H9 (cell line): ENCODE results near the gene GLB1L3. TPM values are rescaled to one million over a fixed set of nuclear protein-coding genes. Genes with fewer than 3 reads are reported as not detected.

Experiments
- DNase-seq: peaks from one replicate; pipeline ENCODE4 v3.0.0-alpha.2; 2017
- H2AFZ ChIP-seq: one replicate; pipeline ENCODE4 v1.6.1; 2013; ENCODE audit warnings: mild to moderate bottlenecking, low read length, control low read depth, moderate library complexity
- H2AK5ac ChIP-seq: 2 replicates; pipeline ENCODE4 v1.6.1; 2013; ENCODE audit warnings: low read length, control low read depth, mixed read lengths; ENCODE audit not compliant: insufficient read length
- H2BK120ac ChIP-seq: one replicate; pipeline ENCODE4 v1.6.1; 2013; ENCODE audit warnings: low read depth, mild to moderate bottlenecking, low read length, control low read depth, inconsistent platforms; ENCODE audit not compliant: poor library complexity, severe bottlenecking
- H2BK12ac ChIP-seq: 2 replicates; pipeline ENCODE4 v1.6.1; 2013; ENCODE audit warnings: low read length, control low read depth, mixed read lengths, low read depth; ENCODE audit not compliant: insufficient read length
- H2BK15ac ChIP-seq: 2 replicates; pipeline ENCODE4 v1.6.1; 2013; ENCODE audit warnings: low read depth, low read length, control low read depth
- H2BK20ac ChIP-seq: one replicate; pipeline ENCODE4 v1.6.1; 2013; ENCODE audit warnings: low read depth, mild to moderate bottlenecking, low read length, control low read depth, inconsistent platforms; ENCODE audit not compliant: poor library complexity, severe bottlenecking
- H2BK5ac ChIP-seq: 2 replicates; pipeline ENCODE4 v1.6.1; 2013; ENCODE audit warnings: low read length, control low read depth, mixed read lengths; ENCODE audit not compliant: insufficient read length
- H3K14ac ChIP-seq: 2 replicates; pipeline ENCODE4 v1.6.1; 2013; ENCODE audit warnings: low read length, control low read depth; ENCODE audit not compliant: insufficient read depth
- H3K18ac ChIP-seq: 2 replicates; pipeline ENCODE4 v1.6.1; 2013; ENCODE audit warnings: low read depth, mild to moderate bottlenecking, mixed read lengths, low read length, control low read depth; ENCODE audit not compliant: insufficient read length
- H3K23ac ChIP-seq: 2 replicates; pipeline ENCODE4 v1.6.1; 2013; ENCODE audit warnings: low read length, control low read depth, mixed read lengths, low read depth; ENCODE audit not compliant: insufficient read length
- H3K23me2 ChIP-seq: 2 replicates; pipeline ENCODE4 v1.6.1; 2013; ENCODE audit warnings: low read depth, mild to moderate bottlenecking, mixed read lengths, low read length, control low read depth; ENCODE audit not compliant: insufficient read length, poor library complexity, severe bottlenecking
- H3K27ac ChIP-seq: 2 replicates; pipeline ENCODE4 v1.5.1; 2013; ENCODE audit warnings: low read length, control low read depth, mixed read lengths, low read depth; ENCODE audit not compliant: insufficient read length
- H3K27me3 ChIP-seq: 2 replicates; pipeline ENCODE4 v1.6.1; 2013; ENCODE audit warnings: low read length, control low read depth, inconsistent platforms; ENCODE audit not compliant: insufficient read depth
- H3K4ac ChIP-seq: 2 replicates; pipeline ENCODE4 v1.6.1; 2013; ENCODE audit warnings: low read depth, mild to moderate bottlenecking, control low read depth, inconsistent platforms, low read length, moderate library complexity
- H3K4me1 ChIP-seq: 2 replicates; pipeline ENCODE4 v1.6.1; 2013; ENCODE audit warnings: low read length, control low read depth, inconsistent platforms; ENCODE audit not compliant: insufficient read depth
- H3K4me2 ChIP-seq: 2 replicates; pipeline ENCODE4 v1.6.1; 2013; ENCODE audit warnings: low read length, control low read depth, mixed read lengths; ENCODE audit not compliant: insufficient read length, insufficient read depth
- H3K56ac ChIP-seq: 2 replicates; pipeline ENCODE4 v1.6.1; 2013; ENCODE audit warnings: low read depth, mild to moderate bottlenecking, mixed read lengths, low read length, control low read depth; ENCODE audit not compliant: insufficient read length
- H3K79me1 ChIP-seq: 2 replicates; pipeline ENCODE4 v1.6.1; 2013; ENCODE audit warnings: low read depth, mild to moderate bottlenecking, moderate library complexity, low read length, control low read depth, inconsistent platforms; ENCODE audit not compliant: insufficient read depth, poor library complexity, severe bottlenecking
- H3K79me2 ChIP-seq: 2 replicates; pipeline ENCODE4 v1.6.1; 2013; ENCODE audit warnings: low read length, control low read depth, inconsistent platforms; ENCODE audit not compliant: insufficient read depth
- H3K9ac ChIP-seq: 2 replicates; pipeline ENCODE4 v1.6.1; 2013; ENCODE audit warnings: low read length, control low read depth, mixed read lengths; ENCODE audit not compliant: insufficient read length; ENCODE audit errors: extremely low read depth
- H3K9me3 ChIP-seq: one replicate; pipeline ENCODE4 v1.6.1; 2013; ENCODE audit warnings: low read depth, low read length, inconsistent platforms; ENCODE audit not compliant: control insufficient read depth
- H3T11ph ChIP-seq: one replicate; pipeline ENCODE4 v1.6.1; 2013; ENCODE audit warnings: mild to moderate bottlenecking, low read length, control low read depth, inconsistent platforms
- H4K20me1 ChIP-seq: one replicate; pipeline ENCODE4 v1.6.1; 2013; ENCODE audit not compliant: control insufficient read depth, insufficient read length, insufficient read depth
- H4K5ac ChIP-seq: 2 replicates; pipeline ENCODE4 v1.6.1; 2013; ENCODE audit warnings: low read depth, mild to moderate bottlenecking, mixed read lengths, low read length, control low read depth; ENCODE audit not compliant: insufficient read length
- H4K8ac ChIP-seq: replicated peaks from 2 replicates; pipeline ENCODE4 v1.6.1; 2013; ENCODE audit warnings: low read length, control low read depth, mixed read lengths, low read depth; ENCODE audit not compliant: insufficient read length
- H4K91ac ChIP-seq: 2 replicates; pipeline ENCODE4 v1.6.1; 2013; ENCODE audit warnings: low read depth, mild to moderate bottlenecking, moderate library complexity, mixed read lengths, low read length, control low read depth; ENCODE audit not compliant: insufficient read length
- H3K27ac Mint-ChIP-seq, 3 experiments: 2 replicates in 2 of 3; 3 replicates in 1 of 3; pipeline ENCODE4 v1.8.0; 2020 to 2021; ENCODE audit warnings: mixed read lengths in 3 of 3, mild to moderate bottlenecking in 1 of 3, moderate library complexity in 1 of 3
- H3K27me3 Mint-ChIP-seq: 2 replicates; pipeline ENCODE4 v1.8.0; 2021; ENCODE audit warnings: low read depth, mild to moderate bottlenecking, moderate library complexity, mixed read lengths
- H3K36me3 Mint-ChIP-seq, 3 experiments: 2 replicates in 2 of 3; 3 replicates in 1 of 3; pipeline ENCODE4 v1.8.0; 2020 to 2021; ENCODE audit warnings: low read depth in 3 of 3, mixed read lengths in 3 of 3; ENCODE audit not compliant: insufficient read depth in 1 of 3
- H3K4me1 Mint-ChIP-seq, 2 experiments: 2 replicates each; pipeline ENCODE4 v1.8.0; 2020; ENCODE audit warnings: mixed read lengths in 2 of 2
- H3K4me3 Mint-ChIP-seq, 2 experiments: 2 replicates in 1 of 2; 3 replicates in 1 of 2; pipeline ENCODE4 v1.8.0; 2020 to 2021; ENCODE audit warnings: mild to moderate bottlenecking in 2 of 2, mixed read lengths in 2 of 2, moderate library complexity in 1 of 2
- H3K9me3 Mint-ChIP-seq, 2 experiments: 2 replicates in 1 of 2; 3 replicates in 1 of 2; pipeline ENCODE4 v1.8.0; 2020; ENCODE audit warnings: mild to moderate bottlenecking in 2 of 2, mixed read lengths in 2 of 2, moderate library complexity in 1 of 2
- CTCF ChIP-seq: fragments of 200-600 bp; sonication (generic); conservative IDR thresholded peaks from 3 replicates; pipeline ENCODE4 v1.8.0; 2021; ENCODE audit warnings: antibody characterized with exemption, mild to moderate bottlenecking
- WGBS: extraction: QIAGEN DNeasy Blood & Tissue Kit; methylation state at CpG from one replicate; pipeline ENCODE4 v1.1.7; 2013; ENCODE audit warnings: missing lambda C conversion rate, low lambda C conversion rate, mixed read lengths; ENCODE audit not compliant: insufficient read length; ENCODE audit errors: extremely low coverage; 5-methylcytosine and 5-hydroxymethylcytosine counted together
- total RNA-seq: library from RNA; stranded (reverse); gene quantifications from 2 replicates; pipeline ENCODE4 v1.2.1, GENCODE V29; 2021

Gene GLB1L3
- total RNA-seq, 1 experiment from 2014 or later = 11.2 TPM

DNA sequence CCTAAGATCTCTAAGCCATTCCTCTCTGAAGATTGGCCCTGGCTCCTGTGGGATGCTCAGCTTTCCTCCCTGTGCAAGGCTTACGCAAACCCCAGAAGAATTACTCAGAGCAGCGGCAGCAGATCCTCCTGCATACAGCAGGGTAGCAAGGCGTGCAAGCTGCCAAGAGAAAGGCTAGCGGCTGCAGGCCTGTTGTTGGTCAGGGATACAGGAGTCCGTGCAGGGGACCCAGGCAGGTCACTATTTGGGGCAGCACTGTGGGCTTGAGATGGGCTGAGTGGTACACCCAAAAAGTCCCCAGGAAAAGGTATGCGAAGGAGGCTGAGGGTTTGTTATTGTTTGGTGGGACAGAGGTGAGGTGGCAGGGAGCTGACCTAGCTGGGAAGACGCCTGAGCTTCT is 57.1 kb downstream of the GLB1L3 start:
- no peak overlapping the region for H3K4me2 ChIP-seq
- no peak overlapping the region for H2BK15ac ChIP-seq
- H2BK20ac ChIP-seq = no peak overlapping the region
- no peak overlapping the region for H3K9ac ChIP-seq
- Mint-ChIP-seq H3K4me3 (peak overlapping the region in 1 of 2 experiments; percentile 77; a peak in 1 of 5 replicates), H3K4me1 (peaks cover 24% of the 10 kb centered on the region in 2 experiments), H3K27me3 (peaks cover 61% of the 10 kb centered on the region), H3K27ac (no peak overlapping the region), H3K9me3 (no peaks in the 10 kb centered on the region), H3K36me3 (no peaks in the 10 kb centered on the region)
- no peak overlapping the region for H2BK120ac ChIP-seq
- WGBS = no CpG with 5 or more reads among the region's 7 CpGs
- no peaks in the 10 kb centered on the region for H3K9me3 ChIP-seq
- H2BK5ac ChIP-seq = no peak overlapping the region
- H3K23me2 ChIP-seq = peaks cover 3% of the 10 kb centered on the region
- TF ChIP-seq CTCF = no peak
- no peak for DNase-seq
- no peaks in the 10 kb centered on the region for H3K79me2 ChIP-seq
- no peaks in the 10 kb centered on the region for H3K79me1 ChIP-seq
- H3K56ac ChIP-seq = no peak overlapping the region
- H4K5ac ChIP-seq = no peak overlapping the region
- no peak overlapping the region for H3K27ac ChIP-seq
- no peaks in the 10 kb centered on the region for H4K20me1 ChIP-seq
- H3T11ph ChIP-seq = no peak overlapping the region
- 0 out of 2 replicates have a peak, but pooled peaks cover 3% of the 10 kb centered on the region for H3K4me1 ChIP-seq
- no peak overlapping the region for H4K91ac ChIP-seq
- H3K14ac ChIP-seq = no peak overlapping the region
- no peaks in the 10 kb centered on the region; the same call in 1 of the 2 replicates for H3K27me3 ChIP-seq
- no peak overlapping the region for H2AK5ac ChIP-seq
- no peak overlapping the region for H2BK12ac ChIP-seq
- H2AFZ ChIP-seq = no peak overlapping the region
- no peak overlapping the region for H4K8ac ChIP-seq
- no peak overlapping the region for H3K23ac ChIP-seq
- no peak overlapping the region for H3K4ac ChIP-seq
- H3K18ac ChIP-seq = no peak overlapping the region
